ENCODE measurements around the gene ERG28.
"Not testable (repeated sequence)": the region's sequence is repeated elsewhere in the genome, so short reads cannot be mapped to it uniquely, and the experiment has no call there.

ERG28 gene

GRCh38 chr14:75660630-75661498 is at the start of gene ERG28, which contains the start of gene TTLL5:
Gene ERG28 (minus strand): TSS chr14:75660876. CDS start chr14:75657502, 3,374 bp downstream.
Gene TTLL5 (plus strand): TSS chr14:75661246. CDS start chr14:75663150, 1,904 bp downstream.
- peak; percentile 97 for DNase-seq (ENCODE audit: low spot score)

- peak; percentile 85 for DNase-seq (ENCODE audit: low spot score)
Observed at GRCh38 chr14:75709207-75709812, 48.6 kb upstream of the ERG28 start.

GRCh38 chr14:75705014-75705413 is 44.3 kb upstream of the ERG28 start:
- DNase-seq (ENCODE audit: low spot score), result no peak

GRCh38 chr14:75703467-75703866 is 42.8 kb upstream of the ERG28 start:
- DNase-seq (ENCODE audit: low spot score), result no peak

- DNase-seq (ENCODE audit: low spot score), result no peak
Observed at GRCh38 chr14:75702616-75703261, 42.1 kb upstream of the ERG28 start.

- DNase-seq (ENCODE audit: low spot score), result no peak
Observed at GRCh38 chr14:75702122-75702521, 41.4 kb upstream of the ERG28 start.

GRCh38 chr14:75700295-75700694 is 39.6 kb upstream of the ERG28 start:
- DNase-seq (ENCODE audit: low spot score), result no peak

- DNase-seq (ENCODE audit: low spot score), result no peak
Observed at GRCh38 chr14:75699331-75699730, 38.7 kb upstream of the ERG28 start.

- DNase-seq (ENCODE audit: low spot score), result no peak
Observed at GRCh38 chr14:75697918-75698317, 37.2 kb upstream of the ERG28 start.

- no peak for DNase-seq (ENCODE audit: low spot score)
Observed at GRCh38 chr14:75697386-75697785, 36.7 kb upstream of the ERG28 start.

- not testable (repeated sequence) for DNase-seq (ENCODE audit: low spot score)
Observed at GRCh38 chr14:75695025-75695424, 34.3 kb upstream of the ERG28 start.

- DNase-seq (ENCODE audit: low spot score), result no peak
Observed at GRCh38 chr14:75690010-75690409, 29.3 kb upstream of the ERG28 start.

GRCh38 chr14:75689012-75689411 is 28.3 kb upstream of the ERG28 start:
- no peak for DNase-seq (ENCODE audit: low spot score)

GRCh38 chr14:75685910-75686309 is 25.2 kb upstream of the ERG28 start:
- no peak for DNase-seq (ENCODE audit: low spot score)

GRCh38 chr14:75675265-75675960 is 14.7 kb upstream of the ERG28 start:
- DNase-seq (ENCODE audit: low spot score), result no peak

- DNase-seq (ENCODE audit: low spot score), result no peak
Observed at GRCh38 chr14:75673345-75674035, 12.8 kb upstream of the ERG28 start.

- no peak for DNase-seq (ENCODE audit: low spot score)
Observed at GRCh38 chr14:75672605-75673192, 12.0 kb upstream of the ERG28 start.

GRCh38 chr14:75667099-75667765 is 6.6 kb upstream of the ERG28 start:
- no peak for DNase-seq (ENCODE audit: low spot score)

- DNase-seq (ENCODE audit: low spot score), result no peak
Observed at GRCh38 chr14:75662966-75663365, 2.3 kb upstream of the ERG28 start.

GRCh38 chr14:75661499-75661814 is 781 bp upstream of the ERG28 start:
- no peak for DNase-seq (ENCODE audit: low spot score)

GRCh38 chr14:75660238-75660629 is 442 bp downstream of the ERG28 start:
- DNase-seq (ENCODE audit: low spot score), result no peak
